K562 (cell line): ENCODE measurements around the gene TM4SF4. TPM values are rescaled to one million over a fixed set of nuclear protein-coding genes. Genes with fewer than 3 reads are reported as not detected.

Experiments used
- ATAC-seq: fragments of 200-7000 bp; cut with Tn5 transposase; 3 replicates; pipeline ENCODE4 v1.9.1; 2020; ENCODE audit warnings: moderate library complexity
- BruUV-seq: library from RNA; stranded (reverse); fragments of 400-500 nt; replicated peaks from 2 replicates; lab custom pipeline; 2021; lab: Mats Ljungman, UMichigan
- CTCF ChIA-PET: fragments of 300-600 bp; formaldehyde crosslinking; extraction: SDS; loops from one replicate; lab custom pipeline; 2021; ENCODE audit warnings: low intra/inter-chr PET ratio; lab: Yijun Ruan, JAX
- POLR2A ChIA-PET: fragments of 300-600, 350-650 bp; sonication (Branson Sonifier 250); formaldehyde crosslinking; extraction: SDS; loops from one replicate; lab custom pipeline; 2021; ENCODE audit warnings: antibody characterized with exemption, inconsistent platforms; lab: Yijun Ruan, JAX
- DNase-seq, 4 experiments: peaks; one replicate each; pipeline versions ENCODE4 v3.0.0 to v3.0.0-alpha.2; 2011 to 2018; ENCODE audit warnings: low spot score in 3 of 4, mixed read lengths in 3 of 4; ENCODE audit errors: extremely low read depth in 1 of 4
- FAIRE-seq: peaks from 2 replicates; lab custom pipeline; 2011; peaks lifted over from hg19 to GRCh38; lab: Jason Lieb, UNC
- H2AFZ ChIP-seq: 2 replicates; pipeline ENCODE4 v1.6.0; 2011; ENCODE audit warnings: low read depth, low read length, control low read depth, inconsistent platforms
- H3K27ac ChIP-seq: fragments of 200-600 bp; 3 replicates; pipeline ENCODE4 v1.8.0; 2011; ENCODE audit warnings: low read depth, mild to moderate bottlenecking, control low read depth, inconsistent platforms, low read length, moderate library complexity, mixed read lengths; ENCODE audit errors: extremely low read depth
- H3K27me3 ChIP-seq, 2 experiments: fragments of 300-600 bp in 1 of 2; 2 replicates in 1 of 2; 3 replicates in 1 of 2; pipeline versions ENCODE4 v1.6.0 to v1.8.0; 2011; ENCODE audit warnings: inconsistent platforms in 2 of 2, low read length in 2 of 2, mild to moderate bottlenecking in 1 of 2, mixed read lengths in 1 of 2, moderate library complexity in 1 of 2; ENCODE audit not compliant: control insufficient read depth in 2 of 2, insufficient read depth in 2 of 2
- H3K36me3 ChIP-seq: fragments of 300-600 bp; 3 replicates; pipeline ENCODE4 v1.8.0; 2011; ENCODE audit warnings: mild to moderate bottlenecking, low read length, inconsistent platforms; ENCODE audit not compliant: control insufficient read depth, insufficient read depth
- H3K4me1 ChIP-seq, 2 experiments: fragments of 200-600 bp in 1 of 2; replicated peaks in 1 of 2; 2 replicates in 1 of 2; 3 replicates in 1 of 2; pipeline versions ENCODE4 v1.5.1 to v1.8.0; 2011; ENCODE audit warnings: inconsistent platforms in 2 of 2, low read length in 2 of 2, mild to moderate bottlenecking in 1 of 2, mixed read lengths in 1 of 2, moderate library complexity in 1 of 2; ENCODE audit not compliant: control insufficient read depth in 2 of 2, insufficient read depth in 2 of 2
- H3K4me2 ChIP-seq: 2 replicates; pipeline ENCODE4 v1.6.1; 2011; ENCODE audit warnings: low read length, control low read depth, inconsistent platforms, mixed read lengths; ENCODE audit not compliant: insufficient read depth
- H3K4me3 ChIP-seq: fragments of 200-600 bp; sonication (generic), shearing (Covaris generic); 2 replicates; pipeline ENCODE4 v1.5.1; 2016; ENCODE audit warnings: control low read depth, inconsistent platforms
- H3K79me2 ChIP-seq: fragments of 200-600 bp; 3 replicates; pipeline ENCODE4 v1.8.0; 2011; ENCODE audit warnings: low read length, inconsistent platforms; ENCODE audit not compliant: control insufficient read depth, insufficient read depth
- H3K9ac ChIP-seq, 2 experiments: 2 replicates each; pipeline versions ENCODE4 v1.6.0 to v1.6.1; 2011; ENCODE audit warnings: low read depth in 2 of 2, low read length in 2 of 2, control low read depth in 1 of 2, inconsistent platforms in 1 of 2, mild to moderate bottlenecking in 1 of 2, mixed read lengths in 1 of 2; ENCODE audit not compliant: insufficient read depth in 1 of 2
- H3K9me1 ChIP-seq: one replicate; pipeline ENCODE4 v1.6.0; 2011; ENCODE audit warnings: inconsistent platforms, mild to moderate bottlenecking, low read length, moderate library complexity; ENCODE audit not compliant: control insufficient read depth, insufficient read depth
- H3K9me3 ChIP-seq: replicated peaks from 2 replicates; pipeline ENCODE4 v1.5.1; 2011; ENCODE audit warnings: low read depth, low read length, inconsistent platforms; ENCODE audit not compliant: control insufficient read depth, insufficient read depth
- H4K20me1 ChIP-seq: replicated peaks from 2 replicates; pipeline ENCODE4 v1.6.1; 2011; ENCODE audit warnings: low read length, inconsistent platforms, mixed read lengths; ENCODE audit not compliant: control insufficient read depth, insufficient read depth
- BCL6 ChIP-seq: fragments of 250-450 bp; sonication (Bioruptor Pico); IDR thresholded peaks from 2 replicates; pipeline ENCODE4 v1.4.0; 2020
- CTCF ChIP-seq, 3 experiments: IDR thresholded peaks in 2 of 3; conservative IDR thresholded peaks in 1 of 3; 2 replicates each; pipeline ENCODE4 v1.5.1; 2011 to 2012; ENCODE audit warnings: low read length in 3 of 3, mild to moderate bottlenecking in 3 of 3, control low read depth in 2 of 3, improper control_type of control experiment in 1 of 3, inconsistent platforms in 1 of 3, low read depth in 1 of 3, mixed read lengths in 1 of 3, moderate library complexity in 1 of 3; ENCODE audit not compliant: insufficient read depth in 2 of 3
- ELF2 ChIP-seq: fragments of 250-450 bp; sonication (Bioruptor Pico); IDR thresholded peaks from 2 replicates; pipeline ENCODE4 v1.5.0; 2021; ENCODE audit warnings: mild to moderate bottlenecking
- EP400 ChIP-seq: fragments of 450-650 bp; IDR thresholded peaks from 2 replicates; pipeline ENCODE4 v1.6.1; 2017; ENCODE audit warnings: antibody characterized with exemption, mild to moderate bottlenecking, moderate library complexity
- PCBP1 ChIP-seq: fragments of 200-400 bp; formaldehyde crosslinking; IDR thresholded peaks from 2 replicates; pipeline ENCODE4 v1.6.1; 2018; ENCODE audit warnings: mild to moderate bottlenecking, low read depth, low read length; ENCODE audit not compliant: poor library complexity, severe bottlenecking
- PREB ChIP-seq: sonication (generic); formaldehyde crosslinking; IDR thresholded peaks from 2 replicates; pipeline ENCODE4 v1.8.1; 2023; ENCODE audit warnings: mild to moderate bottlenecking, missing genetic modification reagents
- RAD21 ChIP-seq, 2 experiments: fragments of 250-450 bp in 1 of 2; fragments of 450-650 bp in 1 of 2; sonication (Bioruptor Pico) in 1 of 2; formaldehyde crosslinking in 1 of 2; IDR thresholded peaks in 1 of 2; conservative IDR thresholded peaks in 1 of 2; 2 replicates each; pipeline versions ENCODE4 v1.4.0 to v1.8.0; 2020 to 2022; ENCODE audit warnings: mild to moderate bottlenecking in 2 of 2, moderate library complexity in 1 of 2
- RNF219 ChIP-seq: fragments of 250-450 bp; sonication (Bioruptor Pico); IDR thresholded peaks from 2 replicates; pipeline ENCODE4 v1.5.0; 2022; ENCODE audit warnings: mild to moderate bottlenecking
- SAFB ChIP-seq: fragments of 200-400 bp; formaldehyde crosslinking; IDR thresholded peaks from 2 replicates; pipeline ENCODE4 v1.6.1; 2017; ENCODE audit warnings: low read depth, low read length, borderline replicate concordance
- ZBTB43 ChIP-seq: sonication (generic); formaldehyde crosslinking; IDR thresholded peaks from 2 replicates; pipeline ENCODE4 v1.8.0; 2023; ENCODE audit warnings: mild to moderate bottlenecking, missing genetic modification reagents
- ZKSCAN8 ChIP-seq: fragments of 200-800 bp; sonication (Bioruptor generic); IDR thresholded peaks from 2 replicates; pipeline ENCODE4 v1.6.1; 2016; ENCODE audit warnings: missing genetic modification characterization, missing compliant biosample characterization
- ZNF512 ChIP-seq: IDR thresholded peaks from 2 replicates; pipeline ENCODE4 v1.6.1; 2016; ENCODE audit warnings: missing genetic modification characterization, missing compliant biosample characterization
- WGBS: fragments of 100-300 bp; shearing (Covaris generic); methylation state at CpG from one replicate; pipeline ENCODE4 v1.1.6; 2016; ENCODE audit warnings: low coverage, mixed read lengths; ENCODE audit not compliant: insufficient coverage; ENCODE audit errors: missing lambda C conversion rate; 5-methylcytosine and 5-hydroxymethylcytosine counted together
- in situ Hi-C: fragments of 300-500 bp; cut with MboI; formaldehyde crosslinking; loops from 4 replicates; pipeline ENCODE4 v1.15.0; 2018; ENCODE audit warnings: inconsistent platforms, mixed read lengths
- intact Hi-C: fragments of 100-400 bp; cut with micrococcal nuclease; formaldehyde crosslinking; loops from 2 replicates; pipeline ENCODE4 v1.14.2; 2022
- polyA plus RNA-seq, 8 experiments: library from polyadenylated mRNA; depleted of rRNA in 4 of 8; stranded (reverse) in 5 of 8; unstranded in 3 of 8; fragments of >200 nt; fragmentation: Nextera tagmentation in 2 of 8; fragmentation: Illumina TruSeq in 1 of 8; extraction: Ambion mirVana in 2 of 8; extraction: Trizol in 1 of 8; gene quantifications; 2 replicates each; pipeline versions ENCODE4 v1.2.1 to v1.2.3, GENCODE V29; 2011 to 2014; ENCODE audit warnings: inconsistent platforms in 1 of 8, missing spikeins in 1 of 8
- total RNA-seq, 7 experiments: library from RNA; depleted of rRNA in 6 of 7; stranded (reverse); fragments of >200 nt in 6 of 7; fragmentation: Illumina TruSeq in 2 of 7; extraction: Trizol in 2 of 7; gene quantifications; 2 replicates each; pipeline versions ENCODE4 v1.2.1 to v1.2.3, GENCODE V29; 2011 to 2021; ENCODE audit warnings: low replicate concordance in 1 of 7

TM4SF4 gene
- total and polyA plus RNA-seq, 9 of the 15 experiments (the other 6 are each of a cell fraction or from before 2014, with no cell fraction given), result 0.31 TPM; not detected in 8

GRCh38 chr3:149527531-149528339, 53.2 kb downstream of the TM4SF4 start:
- peaks cover 4 to 12% of the 10 kb centered on the region in 2 experiments; a peak in 2 of 5 replicates for H3K27me3 ChIP-seq
- in situ Hi-C loops, result no loop called here
- no peaks in the 10 kb centered on the region for H3K4me1 ChIP-seq
- intact Hi-C loops, result no loop called here
- ChIA-PET CTCF (no interaction called here), POLR2A (interaction anchor here (0.7 kb wide), 1 partner anchor 47 kb away, joined by 3 read pairs; no protein-coding TSS in a partner anchor)
- FAIRE-seq, result no peak
- BruUV-seq, result no TSS peak
- no peak overlapping the region for H3K9ac ChIP-seq
- H4K20me1 ChIP-seq, result no peaks in the 10 kb centered on the region
- no peak for ATAC-seq
- H3K36me3 ChIP-seq, result no peaks in the 10 kb centered on the region
- H3K79me2 ChIP-seq, result no peaks in the 10 kb centered on the region
- H3K9me3 ChIP-seq, result no peaks in the 10 kb centered on the region
- H3K4me2 ChIP-seq, result no peak overlapping the region
- H3K9me1 ChIP-seq, result no peaks in the 10 kb centered on the region
- H2AFZ ChIP-seq, result no peak overlapping the region
- no peak overlapping the region for H3K27ac ChIP-seq
- 2% methylated on average over 5 of the region's 5 CpGs for WGBS
- DNase-seq, result no peak
- H3K4me3 ChIP-seq, result no peak overlapping the region
- TF ChIP-seq RAD21 (CRISPR knock-in tag; conservative IDR thresholded peaks at IDR 0.05 in 1 of 2, IDR thresholded peaks at IDR 0.05 in 1 of 2) (peak in 1 of 2 experiments; percentile 20; a peak in 1 of 4 replicates), BCL6 (CRISPR knock-in tag) (no peak), ZNF512 (tag) (no peak), ELF2 (CRISPR knock-in tag) (no peak), ZKSCAN8 (no peak), RNF219 (CRISPR knock-in tag) (no peak), ZBTB43 (no peak), SAFB (no peak), PCBP1 (no peak), PREB (CRISPR knock-in tag) (no peak), CTCF (IDR thresholded peaks at IDR 0.05 in 2 of 3, conservative IDR thresholded peaks at IDR 0.05 in 1 of 3; ENCODE audit: insufficient read depth in 2 of 3, low read depth in 1 of 3, low read length in 3 of 3) (peak in 1 of 3 experiments; percentile 10; a peak in 1 of 6 replicates), EP400 (no peak)
